Panc1 (cell line): ENCODE data around the gene DCAF4. TPM values are rescaled to one million over a fixed set of nuclear protein-coding genes. Genes with fewer than 3 reads are reported as not detected.

Source experiments
- ATAC-seq: fragments of 200-7000 bp; cut with Tn5 transposase; 2 replicates; pipeline ENCODE4 v1.9.1; 2020; ENCODE audit warnings: mild to moderate bottlenecking, moderate library complexity
- BruUV-seq: library from RNA; stranded (reverse); fragments of 400-500 nt; replicated peaks from 2 replicates; lab custom pipeline; 2021; lab: Mats Ljungman, UMichigan
- CTCF ChIA-PET: fragments of 300-600 bp; sonication (Branson Sonifier 250); formaldehyde crosslinking; loops from one replicate; lab custom pipeline; 2022; ENCODE audit warnings: antibody characterized with exemption; lab: Charles Lee
- POLR2A ChIA-PET: fragments of 300-600 bp; sonication (Branson Sonifier 250); formaldehyde crosslinking; loops from one replicate; lab custom pipeline; 2022; ENCODE audit warnings: antibody characterized with exemption; lab: Charles Lee
- DNase-seq: peaks from one replicate; pipeline ENCODE4 v3.0.0-alpha.2; 2010; ENCODE audit warnings: low read depth, low spot score
- H3K27ac ChIP-seq: 2 replicates; pipeline ENCODE4 v1.5.1; 2011; ENCODE audit warnings: mild to moderate bottlenecking, low read length, inconsistent platforms
- H3K27me3 ChIP-seq: fragments of 200-500 bp; sonication (Bioruptor generic); 2 replicates; pipeline ENCODE4 v1.6.0; 2014; ENCODE audit warnings: low read length, inconsistent platforms; ENCODE audit not compliant: control insufficient read depth, insufficient read depth
- H3K36me3 ChIP-seq: fragments of 200-500 bp; sonication (Bioruptor generic); 2 replicates; pipeline ENCODE4 v1.5.1; 2014; ENCODE audit warnings: inconsistent platforms, mild to moderate bottlenecking, low read length, moderate library complexity; ENCODE audit not compliant: control insufficient read depth, insufficient read depth
- H3K4me1 ChIP-seq: 2 replicates; pipeline ENCODE4 v1.5.1; 2011; ENCODE audit warnings: inconsistent platforms, mild to moderate bottlenecking, low read length, moderate library complexity; ENCODE audit not compliant: control insufficient read depth, insufficient read depth
- H3K4me3 ChIP-seq, 2 experiments: 2 replicates each; pipeline ENCODE4 v1.5.1; 2011 to 2012; ENCODE audit warnings: low read depth in 2 of 2, low read length in 2 of 2, mild to moderate bottlenecking in 2 of 2, inconsistent platforms in 1 of 2, moderate library complexity in 1 of 2
- H3K9me3 ChIP-seq: fragments of 200-500 bp; sonication (Bioruptor generic); 2 replicates; pipeline ENCODE4 v1.5.1; 2014; ENCODE audit warnings: low read depth, mild to moderate bottlenecking, inconsistent platforms, low read length, moderate library complexity; ENCODE audit not compliant: control insufficient read depth, insufficient read depth
- POLR2AphosphoS5 ChIP-seq: IDR thresholded peaks from 2 replicates; pipeline ENCODE4 v1.6.1; 2012; ENCODE audit warnings: mild to moderate bottlenecking, low read depth, low read length, moderate library complexity
- REST ChIP-seq, 2 experiments: IDR thresholded peaks; 2 replicates each; pipeline ENCODE4 v1.6.1; 2011 to 2012; ENCODE audit warnings: low read depth in 2 of 2, control low read depth in 1 of 2, low read length in 1 of 2, mild to moderate bottlenecking in 1 of 2, moderate library complexity in 1 of 2; ENCODE audit not compliant: insufficient read depth in 1 of 2
- SIN3A ChIP-seq: IDR thresholded peaks from 2 replicates; pipeline ENCODE4 v1.6.1; 2012; ENCODE audit warnings: low read depth, mild to moderate bottlenecking, low read length, moderate library complexity, borderline replicate concordance; ENCODE audit not compliant: insufficient read depth
- TCF7L2 ChIP-seq: IDR thresholded peaks from 2 replicates; pipeline ENCODE4 v1.6.1; 2011; ENCODE audit warnings: mild to moderate bottlenecking, low read depth, low read length, inconsistent platforms
- in situ Hi-C: cut with HindIII; loops from 2 replicates; pipeline ENCODE4 v1.10.0; 2016; ENCODE audit warnings: low sequenced_read_pairs, low pct_unique_long_range_greater_than_20kb
- intact Hi-C: fragments of 100-400 bp; cut with micrococcal nuclease; formaldehyde crosslinking; loops from one replicate; pipeline ENCODE4 v1.10.0; 2022; ENCODE audit not compliant: unreplicated experiment
- total RNA-seq: library from RNA; stranded (reverse); gene quantifications from one replicate; pipeline ENCODE4 v1.2.1, GENCODE V29; 2021; ENCODE audit not compliant: unreplicated experiment
- TF ChIP-seq, protein P1 (sequence below): fragments of 450-650 bp; IDR thresholded peaks from 2 replicates; pipeline ENCODE4 v1.5.1; 2017; ENCODE audit warnings: mild to moderate bottlenecking

DCAF4 gene
- total RNA-seq, 1 experiment from 2014 or later, result 18.2 TPM

- ATAC-seq (no peak), DNase-seq (no peak)
- Histone ChIP-seq H3K36me3 (no peaks in the 10 kb centered on the region), H3K4me3 (no peak overlapping the region), H3K4me1 (no peaks in the 10 kb centered on the region), H3K9me3 (no peaks in the 10 kb centered on the region), H3K27ac (no peak overlapping the region), H3K27me3 (0 out of 2 replicates have a peak, but pooled peaks cover 2% of the 10 kb centered on the region)
- CTCF ChIA-PET, result no interaction called here
- BruUV-seq, result no TSS peak
- in situ Hi-C loops, result no loop called here
- intact Hi-C loops, result no loop called here
- TF ChIP-seq REST (IDR thresholded peaks at IDR 0.05; ENCODE audit: insufficient read depth in 1 of 2, low read depth in 2 of 2, low read length in 1 of 2), result no peak
- no peak for TF ChIP-seq POLR2AphosphoS5
- no peak for TF ChIP-seq SIN3A
- no peak for TF ChIP-seq TCF7L2
- TF ChIP-seq, protein P1, sequence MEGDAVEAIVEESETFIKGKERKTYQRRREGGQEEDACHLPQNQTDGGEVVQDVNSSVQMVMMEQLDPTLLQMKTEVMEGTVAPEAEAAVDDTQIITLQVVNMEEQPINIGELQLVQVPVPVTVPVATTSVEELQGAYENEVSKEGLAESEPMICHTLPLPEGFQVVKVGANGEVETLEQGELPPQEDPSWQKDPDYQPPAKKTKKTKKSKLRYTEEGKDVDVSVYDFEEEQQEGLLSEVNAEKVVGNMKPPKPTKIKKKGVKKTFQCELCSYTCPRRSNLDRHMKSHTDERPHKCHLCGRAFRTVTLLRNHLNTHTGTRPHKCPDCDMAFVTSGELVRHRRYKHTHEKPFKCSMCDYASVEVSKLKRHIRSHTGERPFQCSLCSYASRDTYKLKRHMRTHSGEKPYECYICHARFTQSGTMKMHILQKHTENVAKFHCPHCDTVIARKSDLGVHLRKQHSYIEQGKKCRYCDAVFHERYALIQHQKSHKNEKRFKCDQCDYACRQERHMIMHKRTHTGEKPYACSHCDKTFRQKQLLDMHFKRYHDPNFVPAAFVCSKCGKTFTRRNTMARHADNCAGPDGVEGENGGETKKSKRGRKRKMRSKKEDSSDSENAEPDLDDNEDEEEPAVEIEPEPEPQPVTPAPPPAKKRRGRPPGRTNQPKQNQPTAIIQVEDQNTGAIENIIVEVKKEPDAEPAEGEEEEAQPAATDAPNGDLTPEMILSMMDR, result no peak
- POLR2A ChIA-PET, result interaction anchor here (0.6 kb wide), 1 partner anchor 26 kb away, joined by 11 read pairs; no protein-coding TSS in a partner anchor
Observed at GRCh38 chr14:72917094-72917802, 9.0 kb upstream of the DCAF4 start.

GRCh38 chr14:72920008-72920407, 6.3 kb upstream of the DCAF4 start:
- Histone ChIP-seq H3K27ac (no peak overlapping the region), H3K4me1 (no peaks in the 10 kb centered on the region), H3K9me3 (no peaks in the 10 kb centered on the region), H3K36me3 (no peaks in the 10 kb centered on the region), H3K4me3 (no peak overlapping the region), H3K27me3 (0 out of 2 replicates have a peak, but pooled peaks cover 2% of the 10 kb centered on the region)
- BruUV-seq, result no TSS peak
- intact Hi-C loops (no loop called here), in situ Hi-C loops (no loop called here)
- no peak for DNase-seq
- TF ChIP-seq REST (IDR thresholded peaks at IDR 0.05; ENCODE audit: insufficient read depth in 1 of 2, low read depth in 2 of 2, low read length in 1 of 2), result no peak
- no peak for TF ChIP-seq TCF7L2
- ChIA-PET POLR2A (no interaction called here), CTCF (no interaction called here)
- ATAC-seq, result no peak
